ENCODE measurements around the gene UGT2B7.
"Not testable (repeated sequence)": the region's sequence is repeated elsewhere in the genome, so short reads cannot be mapped to it uniquely, and the experiment has no call there.

The UGT2B7 gene

GRCh38 chr4:69078852-69079251 is 17.4 kb upstream of the UGT2B7 start:
- DNase-seq, result no peak

DNA sequence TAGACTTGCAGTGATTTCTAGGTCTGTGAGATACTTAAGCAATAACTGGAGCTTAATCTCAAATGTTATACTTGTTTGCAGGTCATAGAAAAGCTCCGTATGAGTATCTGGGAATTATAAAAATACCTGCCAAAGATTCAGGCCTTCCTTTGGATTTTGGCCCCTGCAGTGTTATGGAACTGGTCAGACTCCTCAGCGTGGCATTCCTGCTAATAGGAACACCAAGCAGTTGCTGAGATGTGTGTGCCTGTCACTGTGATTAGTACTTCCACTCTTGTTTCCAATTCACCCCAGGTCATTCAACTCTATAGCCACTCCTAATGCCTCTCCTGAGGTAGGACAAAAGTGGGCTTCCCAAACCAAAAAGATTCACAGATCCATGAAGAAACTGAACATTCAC is 7.8 kb upstream of the UGT2B7 start:
- no peak for DNase-seq

DNA sequence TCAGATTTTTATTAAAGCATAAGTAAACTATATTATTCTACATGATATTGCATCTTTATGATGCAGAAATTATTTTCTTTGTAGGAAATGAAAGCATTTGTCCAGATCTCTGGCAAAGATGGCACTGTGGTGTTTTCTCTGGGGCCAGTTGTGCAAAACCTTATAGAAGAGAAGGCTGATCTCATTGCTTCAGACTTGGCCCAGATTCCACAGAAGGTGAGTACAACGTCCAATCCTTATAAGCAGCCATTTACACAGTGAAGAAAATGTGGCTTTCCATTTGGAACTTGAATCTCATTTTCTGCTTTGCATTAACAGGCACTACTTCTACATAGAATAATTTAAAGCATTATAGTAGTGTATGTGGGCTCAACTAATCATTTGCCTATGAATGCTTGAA is 6.9 kb upstream of the UGT2B7 start:
- no peak for DNase-seq

DNA sequence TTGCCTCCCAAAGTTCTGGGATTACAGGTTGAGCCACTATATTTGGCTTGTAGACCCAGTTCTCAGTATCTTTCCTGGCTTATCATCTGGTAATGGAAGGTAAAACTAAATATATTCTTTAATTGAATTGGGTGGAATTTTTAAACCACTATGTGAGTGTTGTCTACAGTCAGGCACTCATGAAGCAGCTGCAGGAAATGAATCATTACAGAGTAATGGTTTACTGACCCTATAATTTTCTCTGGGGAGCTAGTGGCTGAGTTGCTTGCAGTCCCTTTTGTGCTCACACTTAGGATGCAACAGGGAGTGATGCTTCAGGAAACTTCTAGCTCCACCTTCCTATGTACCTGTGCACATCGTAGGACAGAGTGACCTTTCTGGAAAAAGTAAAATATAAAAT is 4.1 kb upstream of the UGT2B7 start:
- DNase-seq, result no peak

DNA sequence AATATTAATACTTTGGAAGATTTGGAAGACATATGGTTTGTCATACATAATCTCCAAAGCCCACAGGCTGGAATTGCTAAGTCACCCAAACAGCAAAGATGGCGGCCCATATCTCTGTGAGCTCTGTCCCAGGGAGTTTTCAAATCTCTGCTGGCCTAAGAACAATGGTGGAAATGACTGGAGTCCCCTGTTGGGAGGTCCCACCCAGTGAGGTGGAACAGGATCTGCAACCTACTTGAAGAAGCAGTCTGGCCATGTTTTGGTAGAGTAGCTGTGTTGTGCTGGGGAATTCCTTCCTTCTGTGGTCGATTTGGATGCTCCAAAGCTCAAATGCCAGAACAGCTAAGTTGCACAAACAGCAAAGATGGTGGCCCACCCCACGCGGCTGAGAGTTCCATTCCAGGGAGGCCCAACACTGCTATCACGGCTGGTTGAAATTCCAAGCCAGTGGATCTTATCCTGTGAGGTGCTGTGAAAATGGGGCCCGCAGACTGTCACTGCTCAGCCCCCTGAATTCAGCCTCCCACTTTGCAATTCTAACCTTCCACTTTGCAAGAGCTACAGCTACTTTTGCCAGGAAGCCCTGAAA is 3.2 kb upstream of the UGT2B7 start:
- no peak for DNase-seq

DNA sequence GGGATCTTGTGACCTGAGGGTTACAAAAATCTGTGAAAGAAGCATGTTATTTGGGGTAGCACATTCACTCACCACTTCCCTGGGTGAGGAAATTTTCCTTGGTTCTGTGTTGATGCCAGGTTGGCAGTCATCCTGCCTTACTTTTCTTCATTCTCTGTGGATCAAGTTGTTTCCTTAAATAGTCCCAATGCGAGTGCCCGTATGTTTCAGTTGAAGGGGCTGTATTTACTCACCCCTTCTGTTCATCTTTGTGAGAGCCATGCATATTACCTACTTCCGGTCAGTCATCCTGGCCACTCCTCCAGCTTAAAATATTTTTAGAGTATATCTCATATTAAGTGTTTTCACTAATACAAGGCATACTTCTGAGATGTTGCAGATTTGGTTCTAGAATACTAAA is 2.6 kb upstream of the UGT2B7 start:
- no peak for DNase-seq

GRCh38 chr4:69095301-69095731 is 958 bp upstream of the UGT2B7 start:
- no peak for DNase-seq

- DNase-seq, result no peak
Observed at GRCh38 chr4:69096810-69097209, 536 bp downstream of the UGT2B7 start.

DNA sequence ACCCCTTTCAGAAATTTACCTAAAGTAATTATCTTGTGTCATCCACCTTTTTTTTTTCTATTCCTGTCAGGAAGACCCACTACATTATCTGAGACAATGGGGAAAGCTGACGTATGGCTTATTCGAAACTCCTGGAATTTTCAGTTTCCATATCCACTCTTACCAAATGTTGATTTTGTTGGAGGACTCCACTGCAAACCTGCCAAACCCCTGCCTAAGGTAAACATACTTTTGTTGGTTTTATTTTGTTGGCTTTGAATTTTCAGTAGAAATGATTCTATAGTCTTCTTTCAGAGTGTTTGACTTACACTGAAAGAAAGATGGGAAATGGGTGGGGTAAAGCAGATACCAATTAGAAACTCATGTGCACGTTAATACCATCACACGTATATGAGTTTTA is 2.2 kb downstream of the UGT2B7 start:
- DNase-seq, result no peak

DNA sequence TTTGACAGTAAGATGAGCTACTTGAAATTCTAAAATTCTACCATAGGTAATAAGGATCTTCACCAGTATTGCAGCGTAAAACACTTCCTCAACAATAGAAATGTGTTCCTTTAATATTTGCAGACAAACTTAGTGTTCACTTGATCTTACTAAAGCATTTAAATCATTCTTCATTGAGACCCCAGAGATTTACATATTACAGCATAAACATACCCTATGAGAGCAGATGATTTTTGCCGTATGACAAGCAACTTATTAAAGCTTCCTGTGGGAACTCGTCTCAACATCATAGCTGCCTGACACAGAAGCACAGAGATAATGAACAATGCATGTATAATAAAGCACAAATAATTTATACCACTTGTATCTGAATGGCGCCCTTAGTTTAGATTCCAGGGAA is 3.6 kb downstream of the UGT2B7 start:
- DNase-seq, result no peak

DNA sequence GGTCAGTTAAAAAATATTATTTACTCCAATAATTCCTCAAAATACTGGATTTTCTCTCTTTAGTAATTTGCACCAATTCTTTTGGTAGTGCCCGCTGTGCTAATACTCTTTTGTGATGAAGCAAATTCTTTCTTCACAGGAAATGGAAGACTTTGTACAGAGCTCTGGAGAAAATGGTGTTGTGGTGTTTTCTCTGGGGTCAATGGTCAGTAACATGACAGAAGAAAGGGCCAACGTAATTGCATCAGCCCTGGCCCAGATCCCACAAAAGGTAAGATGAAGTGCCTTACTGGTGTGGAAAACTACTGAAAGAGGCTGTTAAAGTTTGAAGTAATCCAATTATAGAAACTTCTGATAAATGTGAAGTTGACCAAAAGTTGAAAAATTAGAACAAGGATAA is 6.4 kb downstream of the UGT2B7 start:
- DNase-seq, result not testable (repeated sequence)

DNA sequence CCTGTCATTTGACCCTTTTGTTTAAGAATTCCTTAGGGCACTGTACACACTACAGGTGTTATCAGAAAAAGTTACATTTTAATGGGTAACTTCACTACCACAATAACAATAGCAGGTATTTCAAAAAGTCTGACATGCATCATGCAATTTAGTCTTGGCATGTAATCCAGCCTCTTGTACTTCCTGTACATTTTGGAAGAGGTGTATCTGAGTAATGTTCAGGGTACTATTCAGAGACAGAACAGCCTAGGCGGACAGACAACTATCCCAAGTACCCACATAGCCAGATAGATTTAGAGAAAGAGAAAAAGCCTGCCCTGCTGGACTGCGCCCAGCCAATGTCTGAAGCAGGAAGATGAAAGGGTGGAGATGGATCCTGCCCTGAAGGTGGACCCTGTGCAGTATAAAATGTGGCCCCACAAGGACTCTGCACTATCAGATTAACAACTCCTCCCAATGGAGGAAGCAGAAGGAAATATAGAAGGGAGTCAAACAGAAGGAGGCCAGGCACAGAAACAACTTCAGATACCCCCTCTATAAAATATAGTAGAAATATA is 8.5 kb downstream of the UGT2B7 start:
- DNase-seq, result no peak

- not testable (repeated sequence) for DNase-seq
Observed at GRCh38 chr4:69115151-69115850, 19.0 kb downstream of the UGT2B7 start.

- DNase-seq, result no peak
Observed at GRCh38 chr4:69115851-69116213, 19.6 kb downstream of the UGT2B7 start.

DNA sequence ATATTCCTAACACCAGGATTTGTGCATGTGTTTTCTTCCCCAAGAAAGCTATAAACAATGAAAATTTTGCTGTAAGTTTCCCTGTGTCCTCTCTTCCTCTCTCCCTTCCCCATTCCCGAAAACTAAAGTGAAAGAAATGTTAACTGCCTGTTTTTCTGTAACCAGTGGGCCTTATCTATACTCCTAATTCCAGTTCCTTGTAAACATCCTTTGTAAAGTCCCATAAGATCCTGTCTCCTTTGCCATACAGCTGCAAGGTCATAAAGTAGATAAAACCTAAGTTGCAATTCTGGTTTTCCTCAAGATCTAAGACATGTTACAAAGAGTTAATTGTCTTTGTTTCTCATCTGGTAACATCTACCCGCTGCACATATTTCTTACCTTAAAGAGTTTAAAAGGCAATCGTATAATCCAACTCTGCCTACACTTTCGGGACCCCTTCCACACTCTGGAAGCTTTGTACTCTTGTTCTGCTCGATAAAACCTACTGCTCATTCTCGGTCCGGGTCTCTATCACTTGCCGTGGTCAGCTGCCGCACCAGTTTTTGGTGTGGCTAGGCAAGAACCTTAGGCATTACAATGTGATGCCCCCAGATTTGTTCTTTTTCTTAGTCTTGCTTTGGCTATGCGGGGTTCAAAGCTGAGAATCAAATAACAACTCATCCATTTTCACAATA is 20.5 kb downstream of the UGT2B7 start:
- no peak for DNase-seq

- DNase-seq, result no peak
Observed at GRCh38 chr4:69120870-69121269, 24.6 kb downstream of the UGT2B7 start.

DNA sequence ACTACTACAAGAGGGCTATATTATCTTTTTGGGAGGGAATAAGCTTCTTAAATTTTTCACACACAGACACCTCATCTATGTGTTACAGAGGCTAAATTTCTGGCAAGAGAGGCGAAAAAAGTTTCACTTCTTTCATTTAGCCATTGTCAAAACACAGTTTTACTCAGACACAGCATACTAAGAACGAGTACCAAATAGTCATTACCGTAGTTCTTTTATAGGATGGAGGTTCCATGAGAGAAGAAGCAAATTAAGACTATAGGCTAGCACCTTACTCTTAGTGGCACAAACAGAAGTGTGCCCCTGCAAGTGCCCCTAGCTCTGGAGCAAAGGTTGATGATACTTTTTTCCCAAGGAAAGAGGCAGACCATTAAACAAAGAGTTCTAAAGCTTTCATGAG is 26.2 kb downstream of the UGT2B7 start:
- DNase-seq, result no peak

GRCh38 chr4:69124941-69125340 is 28.7 kb downstream of the UGT2B7 start:
- DNase-seq, result no peak

DNA sequence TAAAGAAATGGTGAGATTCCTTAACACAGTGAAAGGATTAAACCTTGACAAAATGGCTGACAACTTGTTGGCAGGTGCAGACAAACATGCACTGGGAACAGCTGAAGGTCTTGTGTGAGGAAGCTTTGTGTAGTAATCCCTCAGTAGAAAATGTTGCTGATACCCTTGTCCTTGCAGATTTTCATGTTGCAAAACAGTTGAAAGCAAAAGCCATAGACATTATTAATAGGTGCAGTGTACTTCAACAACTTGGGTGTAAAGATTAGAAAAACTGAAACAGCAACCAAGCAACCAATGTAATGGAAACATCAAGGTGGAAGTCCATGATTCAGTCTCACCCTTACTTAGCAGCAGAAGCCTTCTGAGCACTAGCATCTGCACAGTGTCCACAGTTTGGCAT is 29.8 kb downstream of the UGT2B7 start:
- no peak for DNase-seq

DNA sequence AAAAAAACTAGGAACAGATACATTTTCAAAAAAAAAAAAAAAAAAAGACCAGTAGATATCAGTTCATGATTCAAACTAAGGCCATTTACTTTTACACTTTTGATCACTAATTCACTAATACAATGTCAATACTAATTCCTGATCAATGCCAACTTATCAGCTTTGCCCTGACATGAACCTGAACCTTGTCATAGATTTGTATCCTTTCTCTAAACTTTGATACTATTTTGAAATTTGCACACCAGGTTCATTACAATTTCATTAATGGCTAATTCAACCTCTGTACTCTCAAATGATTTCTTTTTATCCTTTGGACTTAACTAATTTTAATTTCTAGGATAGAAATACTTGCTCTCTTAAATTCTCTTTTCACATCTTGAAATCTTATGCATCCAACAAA is 37.7 kb downstream of the UGT2B7 start:
- DNase-seq, result no peak

- no peak for DNase-seq
Observed at GRCh38 chr4:69134471-69134870, 38.2 kb downstream of the UGT2B7 start.

- no peak for DNase-seq
Observed at GRCh38 chr4:69141320-69141719, 45.0 kb downstream of the UGT2B7 start.

- DNase-seq, result no peak
Observed at GRCh38 chr4:69147334-69147733, 51.1 kb downstream of the UGT2B7 start.
